ENCODE data around the gene PIP5K1A.

DNA sequence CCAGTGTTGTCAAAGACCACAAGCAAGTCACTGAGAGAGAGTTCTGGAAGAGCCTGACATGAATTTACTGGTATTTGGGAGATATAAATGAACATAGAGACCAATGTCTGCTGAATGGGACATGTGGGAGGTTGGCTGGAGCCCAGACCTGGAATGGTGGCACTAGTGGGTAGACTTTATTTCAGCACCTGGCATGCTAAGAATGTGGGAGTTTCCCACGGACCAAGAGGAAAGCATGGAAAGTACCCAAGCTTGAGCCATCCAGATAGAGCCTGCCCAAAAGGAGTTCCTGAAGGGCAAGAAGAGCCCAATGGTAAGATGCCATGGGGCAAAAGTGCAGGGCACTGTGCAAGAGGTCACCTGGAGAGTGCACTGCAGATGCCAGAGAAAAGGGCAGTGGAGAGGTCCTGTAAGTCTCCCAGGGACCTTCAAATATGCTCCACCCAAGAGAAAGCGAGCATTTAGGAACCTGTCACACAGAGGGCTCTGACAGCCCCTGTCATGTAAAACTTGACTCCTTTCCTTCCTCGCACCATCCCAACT lies 75.6 kb downstream of the PIP5K1A start:
- TF ChIP-seq FOXP2 (optimal IDR thresholded peaks at IDR 0.05; ENCODE audit: control extremely low read depth, extremely low read length, insufficient read depth), result no peak
- no peak for TF ChIP-seq EZH2 (IDR thresholded peaks at IDR 0.05)
- no peak for TF ChIP-seq POLR2AphosphoS5 (IDR thresholded peaks at IDR 0.05; ENCODE audit: borderline replicate concordance, low read depth, low read length)

Data from SK-N-MC (cell line).